DMS153 treated with DMSO at 0.1 percent for 48 hours (cell line): ENCODE measurements around the gene SHF.

Experiments
- DNase-seq: peaks from one replicate; lab custom pipeline; 2025; ENCODE audit not compliant: unreplicated experiment; lab: John Stamatoyannopoulos, UW

SHF gene

DNA sequence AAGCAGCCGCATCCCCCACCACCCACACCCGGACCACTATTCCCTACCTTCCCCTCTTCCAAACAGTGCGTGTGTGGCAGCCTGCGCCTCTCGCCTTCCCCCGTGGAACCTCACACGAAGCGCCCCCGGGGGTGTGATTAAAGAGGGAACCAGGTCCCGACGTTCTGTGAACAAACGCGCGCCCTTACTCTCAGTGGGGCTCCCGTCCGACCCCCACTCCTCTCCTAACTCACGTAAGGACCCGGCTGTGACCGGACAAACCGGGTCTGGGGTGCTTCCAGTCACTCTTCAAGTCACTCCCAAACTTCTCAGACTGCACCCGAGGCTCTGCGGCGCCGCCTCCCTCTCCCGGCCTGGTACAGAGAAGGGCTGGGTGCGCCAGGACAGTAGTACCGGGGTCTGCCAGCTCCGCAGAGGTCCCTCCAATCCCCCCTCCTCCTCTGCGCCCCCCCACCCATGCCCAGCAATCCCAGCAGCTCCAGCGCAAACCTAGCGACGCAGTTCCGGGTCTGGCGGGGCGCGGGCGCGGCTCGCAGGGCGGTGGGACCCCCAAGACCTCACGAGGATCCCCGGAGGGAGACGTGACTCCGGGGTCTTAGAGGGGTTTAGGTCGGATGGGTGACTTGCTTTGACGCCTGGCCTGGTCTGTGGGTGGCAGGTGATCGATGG is 58.7 kb downstream of the SHF start:
- no peak for DNase-seq

DNA sequence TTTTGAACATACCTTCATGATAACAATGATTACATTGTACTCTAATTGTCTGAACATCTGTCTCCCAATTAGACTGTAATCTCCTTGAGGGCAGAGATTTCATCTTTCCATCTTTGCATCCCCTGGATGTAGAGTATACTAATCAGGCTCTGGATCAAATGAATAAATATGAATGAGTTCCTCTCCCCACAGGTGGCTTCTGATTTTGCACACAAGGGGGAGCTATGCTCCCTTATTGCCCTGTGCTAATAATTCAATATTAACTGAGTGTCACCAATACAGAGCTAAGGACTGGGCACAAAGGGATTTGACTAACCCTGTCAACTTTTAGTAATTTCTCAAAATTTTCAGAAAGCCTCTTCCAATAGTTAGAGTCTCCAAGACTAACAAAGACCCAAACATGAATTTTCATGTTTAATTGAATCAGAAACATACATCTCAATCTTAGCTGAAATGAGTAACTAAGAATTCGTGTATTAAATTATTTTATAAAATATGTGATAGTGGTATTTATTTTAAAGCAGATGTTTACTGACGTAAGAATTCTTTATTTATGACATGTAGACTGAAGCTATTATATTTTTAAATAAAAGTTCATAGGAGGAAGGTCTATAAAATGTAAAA is 61.1 kb downstream of the SHF start:
- DNase-seq: no peak

DNA sequence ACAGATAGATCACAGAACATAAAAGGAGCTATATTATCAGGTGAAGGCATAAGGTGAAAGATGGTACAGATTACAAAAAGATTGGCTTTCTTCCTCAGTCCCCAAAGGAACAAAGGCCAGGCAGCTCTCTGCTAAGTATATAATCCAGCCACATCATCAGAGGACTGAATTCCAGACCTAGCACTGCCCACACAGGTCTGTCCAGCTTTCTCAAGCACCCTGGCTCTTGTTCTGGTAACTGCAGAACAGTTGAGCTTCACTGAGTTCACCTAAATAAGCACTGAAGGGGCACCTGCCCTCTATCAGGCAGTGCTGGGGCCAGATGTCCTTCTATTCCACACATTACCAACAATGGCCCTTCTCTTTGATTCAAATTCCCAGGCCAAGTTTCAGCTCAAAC is 64.4 kb downstream of the SHF start:
- no peak for DNase-seq

DNA sequence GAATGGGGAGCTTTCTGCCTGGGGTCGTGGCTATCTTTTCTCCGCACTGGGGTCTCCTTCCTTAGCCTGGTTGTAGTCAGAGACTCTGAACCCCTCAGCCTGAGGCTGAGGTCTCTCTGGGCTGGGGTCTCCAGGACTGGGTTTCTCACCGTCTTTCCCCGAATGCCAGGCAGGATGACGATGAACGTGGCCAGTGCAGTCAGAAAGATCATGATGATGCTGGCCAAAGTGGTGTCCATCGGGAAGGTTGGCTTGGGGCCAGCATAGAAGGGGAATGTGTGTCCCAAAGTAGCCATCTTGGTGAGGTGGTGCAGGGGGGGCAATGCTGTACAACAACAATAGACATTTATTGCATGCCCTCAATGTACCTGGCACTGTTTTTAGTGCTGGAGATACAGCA is 65.0 kb downstream of the SHF start:
- no peak for DNase-seq

DNA sequence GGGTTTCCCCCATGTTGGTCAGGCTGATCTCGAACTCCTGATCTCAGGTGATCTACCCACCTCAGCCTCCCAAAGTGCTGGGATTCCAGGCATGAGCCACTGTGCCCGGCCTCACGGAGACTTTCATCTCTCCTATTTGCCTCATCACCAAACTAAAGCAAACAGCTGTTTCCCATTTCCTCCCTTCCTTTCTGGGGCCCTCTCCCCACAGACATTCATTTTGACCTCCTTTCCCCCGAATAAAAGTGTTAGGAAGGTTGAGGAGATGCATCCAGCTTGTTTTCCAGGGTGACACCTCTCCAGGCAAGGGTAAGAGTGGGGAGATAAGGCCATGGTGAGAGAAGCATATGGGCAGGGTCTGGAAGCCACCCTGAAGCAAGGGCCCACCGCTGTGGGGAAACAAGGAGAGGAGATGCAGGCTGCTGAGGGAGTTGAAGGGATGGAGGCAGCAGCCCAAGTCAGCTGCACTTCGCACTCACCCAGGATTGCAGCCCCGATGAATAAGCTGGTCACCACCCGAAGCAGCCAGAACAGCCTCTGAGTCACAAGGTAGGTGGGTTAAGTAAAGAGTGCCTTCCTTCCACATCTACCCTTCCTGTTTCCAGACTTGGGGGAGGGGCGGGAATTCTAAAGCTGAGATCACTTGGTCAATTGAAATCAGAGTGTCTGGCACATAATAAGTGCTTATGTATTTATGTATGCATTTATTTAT is 65.9 kb downstream of the SHF start:
- DNase-seq: no peak

DNA sequence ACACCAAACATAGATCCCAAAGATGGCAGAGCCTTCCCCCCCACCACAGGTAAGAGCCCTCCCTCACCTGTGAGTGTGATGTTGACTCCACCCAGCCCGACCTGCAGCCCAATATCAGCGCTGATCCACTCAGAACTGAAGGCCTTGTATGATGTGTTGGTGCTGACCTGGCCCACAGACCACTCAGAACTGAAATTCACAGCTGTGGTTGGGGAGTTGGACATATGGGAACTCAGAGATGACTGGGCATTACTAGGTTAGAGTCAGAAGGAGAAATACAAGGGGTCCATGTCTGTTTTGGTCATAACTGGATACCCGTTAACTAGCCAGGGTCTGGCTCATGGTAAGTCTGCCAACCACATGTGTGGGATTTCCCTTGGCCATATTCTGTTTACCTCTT is 66.7 kb downstream of the SHF start:
- no peak for DNase-seq

DNA sequence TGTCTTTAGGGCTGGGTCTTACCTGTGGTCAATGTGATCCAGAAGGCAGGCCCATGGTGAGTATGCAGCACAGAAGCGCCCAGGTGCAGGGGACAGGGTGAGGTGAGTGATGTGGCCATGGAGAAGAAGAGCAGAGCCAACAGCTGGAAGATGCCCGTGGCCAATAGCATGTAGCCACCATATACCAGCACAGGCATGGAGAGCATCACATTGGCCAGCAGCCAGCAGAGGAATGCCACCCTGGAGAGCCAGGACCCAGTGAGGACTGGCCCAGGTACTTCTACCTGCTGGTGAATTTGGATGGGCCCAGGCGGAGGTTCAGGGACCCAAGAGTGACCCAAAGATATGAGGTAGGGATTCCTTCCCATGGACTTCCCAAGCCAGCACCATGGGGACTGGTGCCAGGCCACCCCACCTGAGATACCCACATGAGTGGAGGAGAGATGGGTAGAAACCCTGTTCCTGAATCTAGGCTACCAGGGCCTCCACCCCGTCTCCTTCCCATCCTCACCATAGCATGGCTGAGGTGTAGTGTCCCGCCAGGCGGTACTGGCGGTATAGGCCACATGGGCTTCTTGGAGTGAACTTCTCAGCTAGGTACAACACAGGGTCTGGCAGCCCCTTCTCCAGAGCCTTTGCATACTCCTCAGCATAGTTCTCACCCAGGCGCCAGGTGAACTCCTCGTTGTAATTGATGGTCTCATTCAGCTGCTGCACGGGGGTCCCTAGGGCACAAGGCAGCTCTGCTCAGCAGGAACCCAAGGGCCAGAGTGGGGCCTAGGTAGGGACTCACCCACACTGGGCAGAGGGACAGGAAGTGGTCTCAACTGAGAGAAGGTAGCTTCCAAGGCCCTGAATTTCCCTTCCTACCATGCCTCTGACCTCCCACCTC is 67.4 kb downstream of the SHF start:
- DNase-seq: no peak

DNA sequence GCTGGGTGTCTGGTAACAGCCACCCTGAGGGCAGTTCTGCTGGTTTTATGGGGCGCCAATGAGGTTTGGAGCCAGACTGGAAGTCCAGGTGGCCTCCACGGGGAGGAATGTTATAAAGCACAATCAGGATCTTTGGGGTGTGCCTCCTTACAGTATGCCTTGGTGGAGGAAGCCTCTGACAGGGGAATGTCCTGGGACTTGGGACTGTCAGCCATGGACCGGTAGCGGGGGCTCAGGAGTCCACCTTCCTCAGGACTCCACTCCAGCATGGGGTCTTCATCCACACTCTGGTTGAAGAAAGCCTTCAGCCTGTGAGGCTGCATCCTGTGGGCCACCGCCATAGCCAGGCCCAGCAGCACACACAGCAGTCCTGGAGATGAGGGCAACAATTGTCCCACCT is 68.8 kb downstream of the SHF start:
- no peak for DNase-seq

DNA sequence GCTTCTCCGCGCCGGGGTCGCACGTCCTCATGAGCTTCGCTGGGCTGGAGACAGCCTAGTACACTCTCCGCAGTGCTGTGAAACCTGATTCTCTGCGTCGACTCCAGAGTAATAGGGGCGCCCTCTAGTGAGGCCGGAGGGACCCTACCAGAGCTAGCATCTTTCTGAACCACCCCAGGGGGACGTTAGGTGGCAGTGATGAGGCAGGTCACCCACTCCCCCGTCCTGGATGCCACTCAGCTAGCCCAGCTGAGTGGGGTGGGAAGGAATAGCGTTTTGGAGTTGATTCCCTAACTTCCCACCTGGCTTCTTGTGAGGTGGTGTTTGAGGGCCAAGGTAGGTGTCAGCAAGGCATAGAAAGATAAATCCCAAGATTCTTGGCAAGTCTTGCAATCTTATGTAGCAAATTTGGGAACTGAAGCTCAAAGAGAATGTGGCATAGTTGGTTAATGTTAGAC is 69.6 kb downstream of the SHF start:
- peak; percentile 68 for DNase-seq

DNA sequence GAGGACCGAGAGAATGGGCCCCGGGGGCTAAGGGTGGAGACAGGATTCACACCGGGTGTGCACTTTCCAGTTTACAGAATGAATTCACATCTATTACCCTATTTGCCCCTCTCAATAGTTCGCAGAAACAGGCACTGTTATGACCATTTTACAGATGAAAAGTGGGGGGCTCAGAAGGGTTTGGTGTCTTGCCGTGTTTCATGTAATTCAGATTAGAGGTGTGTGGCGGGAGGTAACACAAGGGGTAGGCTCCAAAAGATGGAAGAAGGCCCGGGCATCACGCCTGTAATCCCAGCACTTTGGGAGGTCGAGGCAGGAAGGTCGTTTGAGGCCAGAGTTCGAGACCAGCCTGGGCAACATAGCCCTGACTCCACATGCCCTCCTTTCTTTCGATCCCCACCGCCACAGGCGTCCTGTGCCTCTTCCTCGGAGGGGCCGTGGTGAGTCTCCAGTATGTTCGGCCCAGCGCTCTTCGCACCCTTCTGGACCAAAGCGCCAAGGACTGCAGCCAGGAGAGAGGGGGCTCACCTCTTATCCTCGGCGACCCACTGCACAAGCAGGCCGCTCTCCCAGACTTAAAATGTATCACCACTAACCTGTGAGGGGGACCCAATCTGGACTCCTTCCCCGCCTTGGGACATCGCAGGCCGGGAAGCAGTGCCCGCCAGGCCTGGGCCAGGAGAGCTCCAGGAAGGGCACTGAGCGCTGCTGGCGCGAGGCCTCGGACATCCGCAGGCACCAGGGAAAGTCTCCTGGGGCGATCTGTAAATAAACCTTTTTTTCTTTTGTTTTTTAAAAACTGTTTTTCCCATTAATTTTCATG is 70.2 kb downstream of the SHF start:
- DNase-seq: no peak
